DMS 273 (cell line): ENCODE measurements around the gene CTBP2.
A peak's percentile ranks its signal among the peaks of the same experiment; 100 is the strongest.
"Not testable (repeated sequence)": the region's sequence is repeated elsewhere in the genome, so short reads cannot be mapped to it uniquely, and the experiment has no call there.

Experiments used
- DNase-seq: peaks from one replicate; lab custom pipeline; 2025; ENCODE audit not compliant: unreplicated experiment; lab: John Stamatoyannopoulos, UW

Gene CTBP2

DNA sequence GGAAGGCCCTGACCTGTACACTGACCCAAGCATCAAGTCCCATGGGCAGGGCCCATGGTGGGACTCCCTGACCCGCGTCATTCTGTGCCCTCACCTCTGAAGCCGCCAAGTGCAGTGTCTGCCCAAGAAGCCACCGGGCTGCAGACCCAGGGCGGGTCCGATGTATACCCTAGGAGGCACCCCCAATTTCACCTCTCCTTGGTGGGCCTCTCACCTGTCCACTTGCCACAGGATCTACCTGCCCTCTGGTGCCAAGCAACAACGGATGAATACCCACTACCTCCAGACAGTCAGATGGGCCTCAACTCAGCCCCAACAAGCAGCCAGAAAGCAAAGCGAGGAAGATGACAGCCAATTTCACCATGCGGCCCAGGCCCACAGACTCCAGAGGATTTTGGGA lies 92.6 kb downstream of the CTBP2 start:
- DNase-seq: no peak

DNA sequence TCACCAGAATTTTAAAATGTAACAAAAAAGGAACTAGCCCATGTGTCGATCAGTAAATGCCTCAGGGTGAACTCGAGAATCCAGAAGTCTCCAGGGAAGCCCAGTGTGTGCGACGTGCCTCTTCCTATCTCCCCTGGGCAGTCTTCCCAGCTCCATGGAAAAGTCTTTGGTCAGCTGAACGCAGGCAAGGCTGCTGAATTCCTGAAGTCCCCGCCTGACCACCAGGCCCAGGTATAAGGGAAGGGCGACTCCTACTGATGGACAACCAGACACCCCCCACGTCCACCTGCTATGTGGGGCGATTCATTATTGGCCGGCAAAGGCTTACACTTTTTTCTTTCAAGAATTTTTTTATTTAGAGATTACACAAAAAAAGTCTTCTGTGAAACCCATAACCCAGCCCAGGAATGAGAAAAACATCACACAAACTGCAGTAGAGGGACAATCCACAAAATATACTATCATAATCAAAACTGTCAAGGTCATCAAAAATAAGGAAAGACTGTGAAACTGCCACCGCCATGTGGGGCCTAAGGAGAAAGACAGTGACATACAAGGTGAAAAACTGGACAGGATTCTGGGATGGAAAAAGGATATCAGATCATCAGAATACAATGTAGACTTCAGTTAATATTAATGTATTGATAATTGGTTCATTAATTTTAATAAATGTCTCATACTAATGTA lies 93.5 kb downstream of the CTBP2 start:
- no peak for DNase-seq

DNA sequence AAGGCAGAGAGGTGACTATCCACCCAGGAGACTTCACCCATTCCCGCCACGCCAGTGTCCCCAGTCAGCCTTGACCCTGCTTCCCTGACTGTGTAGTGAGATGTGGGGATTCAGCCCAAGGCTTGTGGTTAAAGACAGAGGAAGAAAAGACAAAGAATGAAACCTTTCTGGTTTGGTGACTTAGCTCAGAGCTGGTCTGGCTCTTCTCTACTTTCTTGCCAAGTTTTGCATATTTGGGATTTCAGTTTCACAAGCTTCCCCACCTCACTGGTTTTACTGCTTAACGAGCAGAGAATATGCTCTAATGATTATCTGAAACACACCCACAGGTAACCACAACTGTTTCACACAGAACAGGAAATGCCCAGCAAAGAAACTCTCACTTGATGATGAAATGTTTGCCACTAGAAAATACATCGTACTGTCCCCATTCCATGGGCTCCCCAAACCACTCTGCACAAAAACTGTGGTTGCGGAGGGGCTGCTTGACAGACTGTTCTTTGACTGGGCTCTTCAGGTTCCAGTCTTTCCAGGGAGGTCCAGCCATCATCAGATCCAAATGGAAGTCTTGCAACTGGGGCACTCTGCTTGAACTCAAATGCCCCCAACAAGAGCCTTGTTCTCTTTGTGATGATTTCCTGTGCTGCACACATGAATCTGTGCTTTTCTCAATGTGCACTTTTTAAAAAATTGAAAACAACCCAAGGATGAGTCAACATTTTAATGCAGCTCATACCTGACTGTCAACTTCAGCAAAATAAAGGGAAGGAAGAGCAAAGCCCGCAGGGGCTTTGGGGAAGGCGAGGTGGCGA lies 95.5 kb downstream of the CTBP2 start:
- no peak for DNase-seq

DNA sequence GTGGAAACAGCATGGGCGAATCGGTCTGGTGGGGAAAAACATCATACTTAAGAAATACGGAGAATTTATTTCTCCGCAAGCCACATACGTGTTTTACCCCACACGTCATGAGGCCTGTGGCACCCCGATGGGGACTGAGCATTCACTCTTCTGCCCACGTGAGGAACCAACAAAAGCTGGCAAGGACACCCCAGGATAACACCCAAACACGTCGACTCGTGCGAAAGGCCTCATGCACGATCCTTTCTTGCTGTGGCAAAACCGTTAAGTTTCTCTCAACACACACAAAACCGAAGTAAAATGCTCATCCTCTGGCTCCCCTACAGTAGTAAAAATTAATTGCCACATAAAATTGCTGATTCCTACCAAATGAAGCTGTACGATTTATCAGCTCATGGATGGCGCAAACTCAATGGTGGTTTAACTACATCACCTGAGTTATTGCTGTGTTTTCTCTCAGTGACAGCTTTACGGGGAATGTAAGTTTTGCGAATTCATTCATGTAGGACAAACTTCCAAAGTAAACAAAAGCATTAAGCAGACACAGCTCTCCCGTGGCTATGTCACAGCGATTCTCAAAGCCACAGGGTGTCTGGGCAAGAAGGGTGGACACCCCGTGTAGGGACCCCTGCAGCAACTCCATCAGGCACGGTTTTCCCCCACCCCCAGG lies 97.0 kb downstream of the CTBP2 start:
- DNase-seq: no peak

DNA sequence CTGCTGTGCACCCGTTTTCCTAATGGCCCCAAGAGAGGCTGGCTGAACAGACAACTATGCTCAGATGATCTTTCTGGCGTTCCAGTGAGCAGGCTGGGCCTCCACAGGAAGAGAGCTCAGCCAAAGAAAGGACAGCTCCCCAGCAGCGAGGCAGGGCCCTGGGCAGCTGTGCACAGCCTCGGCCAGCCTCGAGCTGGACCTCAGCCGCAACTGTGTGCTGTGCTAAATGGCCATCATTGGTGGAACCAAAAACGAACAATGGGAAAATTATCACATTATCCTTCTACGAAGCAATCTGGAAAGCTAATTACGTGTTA lies 97.5 kb downstream of the CTBP2 start:
- no peak for DNase-seq

DNA sequence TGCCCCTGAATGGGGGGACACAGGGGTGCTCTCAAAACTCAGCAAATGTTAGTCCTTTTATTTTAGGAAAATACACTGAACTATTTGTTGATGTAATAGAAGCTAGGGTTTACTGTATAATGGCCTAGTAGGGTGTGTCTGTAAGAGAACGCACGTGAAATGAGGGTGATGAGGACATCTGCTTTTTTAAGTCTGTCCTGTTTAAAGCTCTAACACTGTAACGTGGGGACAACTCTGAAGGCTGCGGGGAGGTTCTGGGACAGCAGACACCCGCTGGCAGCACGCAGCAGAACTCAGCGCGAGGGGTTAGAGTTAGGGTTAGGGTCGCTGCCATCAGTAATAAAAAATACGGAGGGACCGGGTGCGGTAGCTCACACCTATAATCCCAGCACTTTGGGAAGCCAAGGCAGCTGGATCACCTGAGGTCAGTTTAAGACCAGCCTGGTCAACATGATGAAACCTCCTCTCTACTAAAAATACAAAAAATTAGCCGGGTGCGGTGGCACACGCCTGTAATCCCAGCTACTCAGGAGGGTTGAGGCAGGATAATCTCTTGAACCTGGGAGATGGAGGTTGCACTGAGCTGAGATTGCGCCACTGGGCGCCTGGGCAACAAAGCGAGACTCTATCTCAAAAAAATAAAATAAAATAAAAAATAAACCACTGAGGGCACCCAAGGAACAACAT lies 98.0 kb downstream of the CTBP2 start:
- no peak for DNase-seq

DNA sequence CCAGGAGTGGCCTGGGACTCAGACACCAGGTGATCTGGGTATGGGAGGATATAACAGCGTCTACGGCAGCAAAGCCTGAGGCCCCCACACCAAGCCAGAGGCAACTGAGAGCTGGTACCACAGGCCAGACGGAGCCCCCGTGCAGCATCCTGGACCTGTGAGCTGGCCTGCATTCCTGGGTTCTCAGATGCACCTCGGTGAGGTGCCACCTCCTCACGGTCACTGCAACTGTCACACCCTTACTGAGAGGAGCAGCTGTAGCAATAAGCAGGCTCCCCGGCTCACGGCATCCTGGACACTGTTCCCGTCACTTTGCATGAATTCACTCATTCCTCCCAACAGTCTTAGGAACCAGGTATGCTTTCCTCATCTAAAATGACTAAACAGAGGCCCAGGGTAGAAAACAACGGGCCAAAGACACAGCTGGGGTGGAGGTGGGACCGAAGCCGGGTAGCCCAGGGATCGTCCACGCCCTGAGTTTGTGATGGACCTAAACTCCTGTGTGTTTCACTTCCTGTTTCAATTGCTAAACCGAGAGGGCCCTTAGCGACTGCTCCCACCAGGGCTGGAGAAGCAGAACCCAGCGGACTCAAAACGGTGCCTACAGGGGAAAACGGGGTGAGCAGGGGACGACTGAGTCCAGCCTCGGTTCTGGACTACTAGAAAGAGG lies 98.7 kb downstream of the CTBP2 start:
- DNase-seq: no peak

DNA sequence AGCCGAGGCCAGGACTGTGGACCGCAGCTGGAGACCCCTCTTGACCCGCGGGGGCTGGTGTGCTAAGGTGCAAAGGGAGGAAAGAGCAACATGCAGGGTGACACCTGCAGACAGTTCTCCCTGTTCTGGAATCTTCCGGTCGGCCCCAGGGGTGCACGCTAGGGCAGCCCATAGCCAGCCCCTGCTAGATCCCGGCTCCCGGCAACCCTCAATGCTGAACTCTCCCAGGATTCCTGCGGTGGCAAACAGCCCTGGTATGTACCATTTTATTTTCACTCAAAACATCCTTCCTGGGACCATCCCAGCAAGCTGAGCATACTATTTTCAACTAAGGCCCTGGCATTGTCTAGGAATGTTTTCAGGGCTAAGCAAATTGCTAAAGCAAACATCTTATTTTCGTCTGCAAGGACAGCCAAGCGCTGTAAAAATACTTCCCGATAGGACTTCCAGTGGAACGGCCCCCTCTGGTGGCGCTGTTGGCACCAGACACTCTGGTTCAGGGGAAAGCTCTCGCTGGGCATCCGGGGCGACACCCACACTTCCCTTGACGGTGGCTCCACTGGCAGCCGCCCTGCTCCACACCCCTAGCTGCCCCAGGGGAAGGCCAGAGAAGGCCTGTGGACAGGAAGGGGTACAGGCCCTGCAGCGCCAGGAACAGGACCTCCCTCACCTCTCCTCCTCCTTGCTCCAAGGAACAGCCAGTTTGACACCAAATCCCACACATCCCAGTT lies 99.4 kb downstream of the CTBP2 start:
- DNase-seq: peak; percentile 59

DNA sequence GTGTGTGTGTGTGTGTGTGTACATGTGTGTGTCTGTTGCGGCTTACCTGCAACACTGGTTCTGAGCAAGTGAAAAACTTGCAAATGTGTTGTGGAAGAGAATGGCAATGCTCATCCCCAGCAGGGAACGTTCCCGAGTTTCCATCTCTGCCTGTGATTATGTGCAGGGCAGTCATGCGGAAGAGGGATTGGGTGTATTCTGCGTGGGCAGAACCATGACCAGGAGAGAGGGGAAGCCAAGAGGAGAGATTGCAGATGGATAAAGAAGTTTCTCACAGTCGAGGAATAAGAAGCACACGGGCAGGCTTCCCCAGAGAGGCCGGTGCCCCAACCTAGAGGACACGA lies 99.9 kb downstream of the CTBP2 start:
- no peak for DNase-seq

DNA sequence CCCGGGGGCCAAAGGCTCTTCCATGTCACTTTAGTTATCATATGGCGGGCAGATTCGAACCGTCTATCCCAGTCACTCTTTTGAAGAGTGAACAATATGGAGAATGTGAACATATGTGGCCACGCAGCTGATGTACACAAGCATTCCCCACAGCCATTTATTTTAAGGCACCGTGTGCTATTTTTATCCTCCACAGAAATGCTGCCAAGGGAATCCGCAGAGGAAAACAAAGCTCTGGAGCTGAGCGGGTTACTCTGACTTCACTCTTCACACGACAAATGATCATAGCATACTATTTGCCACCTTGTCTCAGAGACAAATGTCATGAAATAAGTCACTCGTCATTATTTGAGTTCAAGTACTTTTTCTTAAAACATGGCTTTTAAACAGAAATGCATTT lies 100.3 kb downstream of the CTBP2 start:
- DNase-seq: no peak

DNA sequence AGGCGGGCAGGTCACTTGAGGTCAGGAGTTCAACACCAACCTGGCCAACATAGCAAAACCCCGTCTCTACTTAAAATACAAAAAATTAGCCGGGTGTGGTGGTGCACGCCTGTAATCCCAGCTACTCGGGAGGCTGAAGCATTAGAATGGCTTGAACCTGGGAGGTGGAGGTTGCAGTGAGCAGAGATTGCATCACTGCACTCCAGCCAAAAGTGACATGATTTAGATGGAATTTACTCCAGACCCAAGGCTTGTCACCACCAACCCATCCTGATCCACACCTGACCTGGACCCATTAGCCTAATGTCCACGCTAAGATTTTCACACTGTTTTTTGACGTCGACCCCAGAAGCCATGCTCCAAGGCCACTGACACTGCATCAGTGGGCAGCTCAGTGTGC lies 101.0 kb downstream of the CTBP2 start:
- DNase-seq: not testable (repeated sequence)

DNA sequence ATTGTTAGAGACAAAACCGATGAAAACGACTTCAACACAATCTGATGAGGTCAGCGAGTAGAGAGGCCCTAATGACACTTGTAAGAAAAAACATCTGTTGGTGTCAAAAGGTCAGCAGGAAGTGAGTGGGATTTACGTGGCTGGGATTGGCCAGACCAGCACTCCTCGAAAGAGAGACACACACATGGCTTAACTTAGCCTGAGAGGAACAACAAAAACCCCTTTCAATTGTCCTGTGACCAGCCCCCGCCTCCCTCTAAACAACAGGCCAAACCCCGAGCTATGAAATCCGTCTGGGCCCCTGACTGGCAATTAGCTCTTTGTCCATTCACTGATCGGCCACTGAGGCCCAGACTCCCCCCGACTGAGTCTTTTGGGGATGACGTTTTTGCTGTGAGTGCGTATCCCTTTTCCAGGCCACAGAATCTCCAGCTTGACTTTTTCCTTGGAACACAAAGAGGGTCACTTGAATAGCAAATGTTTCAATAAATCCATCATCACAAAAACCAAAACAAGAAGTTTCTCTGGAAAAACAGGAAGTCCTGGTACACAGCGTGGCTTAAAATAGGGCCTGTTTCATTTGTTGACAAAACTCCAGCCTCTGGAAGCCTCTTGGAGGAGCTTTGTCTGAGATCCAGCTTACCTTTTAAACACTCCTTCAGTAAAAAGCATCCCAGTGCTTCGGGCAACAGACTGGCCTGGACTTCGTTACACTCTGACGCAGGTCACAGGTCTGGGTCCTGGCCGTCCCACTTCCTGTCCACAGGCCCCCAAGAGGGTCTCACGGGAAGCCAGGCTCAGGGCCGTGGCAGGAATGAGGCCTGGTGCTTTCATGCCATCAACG lies 103.0 kb downstream of the CTBP2 start:
- peak; percentile 4 for DNase-seq

DNA sequence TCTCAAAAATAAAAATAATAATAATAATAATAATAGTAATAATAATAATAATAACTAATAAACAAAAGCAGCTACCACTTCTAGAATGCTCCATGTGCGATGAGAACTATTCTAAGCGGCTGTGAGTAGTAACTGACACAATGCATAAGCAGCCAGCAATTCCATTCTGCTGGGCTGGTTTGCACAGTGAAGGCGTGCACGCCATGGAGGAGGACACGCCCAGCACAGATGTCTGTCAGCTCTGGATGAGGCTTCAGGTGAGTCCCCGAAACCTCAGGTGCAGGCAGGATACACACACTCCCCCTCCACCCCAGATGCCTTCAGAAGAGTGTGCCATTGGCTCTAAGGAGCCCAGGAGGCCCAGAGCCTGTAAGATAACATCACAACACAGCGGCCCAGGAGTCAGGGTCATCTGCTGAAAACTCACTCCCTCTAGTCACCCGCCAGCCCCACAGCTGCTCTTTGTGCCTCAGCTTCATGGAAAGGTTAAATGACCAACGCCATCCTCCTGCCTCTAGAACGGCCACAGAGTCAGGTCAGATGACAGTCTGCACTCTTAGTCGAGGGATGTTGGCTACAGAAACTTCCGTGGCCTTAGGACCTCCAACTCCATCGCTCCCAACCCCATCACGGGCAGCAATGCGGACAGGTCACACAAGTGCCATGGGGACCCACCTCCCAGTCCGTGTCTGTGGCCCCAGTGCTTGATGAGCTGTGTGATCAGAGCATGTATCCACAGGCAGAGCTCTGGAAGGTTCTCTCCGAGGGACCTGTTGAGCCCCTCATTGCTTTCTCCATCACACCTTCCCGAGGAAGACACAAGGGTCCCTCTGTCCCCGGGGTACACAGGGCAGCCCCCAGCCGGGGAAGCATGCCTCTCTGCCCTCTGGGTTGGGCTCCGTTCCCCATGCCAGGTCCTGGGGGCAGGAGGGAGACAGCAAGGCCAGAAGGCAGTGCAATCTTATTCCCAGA lies 103.9 kb downstream of the CTBP2 start:
- no peak for DNase-seq

DNA sequence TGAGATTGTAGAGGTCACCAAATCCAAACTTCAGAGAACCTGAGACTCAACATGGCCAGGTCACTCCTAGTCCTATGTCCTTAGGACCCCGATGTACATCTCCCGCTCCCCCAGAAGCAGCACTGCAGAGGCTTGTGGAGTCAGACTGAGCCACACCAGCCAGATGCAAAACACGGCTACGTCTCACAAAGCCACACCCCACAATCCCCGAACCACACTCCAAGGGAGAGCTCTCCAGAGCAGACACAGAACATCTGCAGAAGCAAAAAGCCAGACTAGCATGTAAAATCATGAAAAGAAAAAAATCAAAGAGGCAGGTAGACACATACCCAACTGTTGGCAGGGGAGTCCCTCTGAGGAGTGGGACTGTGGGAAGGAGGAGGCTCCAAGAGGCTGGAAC lies 104.9 kb downstream of the CTBP2 start:
- DNase-seq: no peak

DNA sequence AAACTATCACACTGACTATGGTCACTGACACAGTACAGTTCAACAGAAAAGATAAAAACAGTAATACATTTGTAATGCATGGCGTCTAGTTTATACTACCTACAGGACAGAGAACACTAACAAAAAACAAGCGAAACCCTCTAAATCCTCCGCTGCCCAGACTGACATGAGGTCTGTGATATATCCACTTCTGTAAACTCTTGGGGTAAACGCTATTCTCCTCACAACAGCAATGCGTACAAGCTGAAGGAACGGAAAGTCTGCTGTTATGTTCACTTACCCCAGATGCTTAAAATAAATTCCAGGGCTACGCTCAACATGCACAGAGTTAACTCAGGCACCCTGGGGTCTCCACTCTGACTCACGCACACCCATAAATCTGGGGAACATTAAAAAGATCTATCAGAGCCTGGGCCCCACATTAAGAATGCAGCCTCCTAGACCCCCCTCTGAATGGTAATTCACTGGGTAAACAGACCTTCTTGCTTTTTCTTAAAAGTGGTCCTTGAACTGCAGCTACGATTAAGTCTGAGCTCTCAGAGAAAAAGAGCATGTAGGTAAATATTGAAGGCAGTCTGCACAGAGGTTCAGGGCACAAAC lies 105.6 kb downstream of the CTBP2 start:
- DNase-seq: no peak

DNA sequence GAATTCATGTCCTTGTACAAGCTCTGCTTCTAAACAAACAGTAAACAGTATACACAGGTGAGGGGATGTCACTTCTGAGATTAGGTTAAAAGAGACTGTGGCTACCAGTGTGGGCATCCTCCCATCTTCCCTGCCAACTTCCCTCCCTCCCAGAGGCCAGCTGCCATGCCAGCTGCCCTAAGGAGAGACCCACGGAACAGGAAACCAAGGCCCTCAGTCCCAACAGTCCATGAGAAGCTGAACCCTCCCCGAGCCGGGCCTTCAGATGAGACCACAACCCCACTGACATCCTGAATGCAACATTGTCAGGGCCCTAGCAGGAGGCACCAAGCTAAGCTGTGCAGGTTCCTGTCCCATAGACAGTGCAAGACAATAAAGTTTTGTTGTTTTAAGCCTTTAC lies 106.1 kb downstream of the CTBP2 start:
- peak; percentile 8 for DNase-seq

DNA sequence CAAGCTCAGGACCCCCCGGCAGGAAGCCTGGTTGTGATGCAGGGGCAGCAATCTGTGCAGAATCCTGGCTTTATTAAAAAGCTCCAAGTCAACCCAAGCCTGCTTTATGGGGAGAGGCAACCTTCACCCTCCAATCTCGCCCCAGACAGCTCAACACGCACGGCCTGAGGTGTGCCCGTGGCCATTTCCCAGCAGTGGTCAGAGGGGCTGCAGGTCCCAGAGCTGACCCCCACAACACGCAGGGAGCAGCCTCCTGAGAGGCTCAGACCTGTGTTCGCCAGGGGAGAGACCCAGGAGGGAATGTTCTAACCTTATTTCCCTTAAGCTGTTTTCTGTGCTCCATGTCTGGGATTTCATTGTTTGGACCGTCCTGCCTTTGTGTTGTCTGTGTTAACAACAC lies 108.2 kb downstream of the CTBP2 start:
- DNase-seq: no peak

DNA sequence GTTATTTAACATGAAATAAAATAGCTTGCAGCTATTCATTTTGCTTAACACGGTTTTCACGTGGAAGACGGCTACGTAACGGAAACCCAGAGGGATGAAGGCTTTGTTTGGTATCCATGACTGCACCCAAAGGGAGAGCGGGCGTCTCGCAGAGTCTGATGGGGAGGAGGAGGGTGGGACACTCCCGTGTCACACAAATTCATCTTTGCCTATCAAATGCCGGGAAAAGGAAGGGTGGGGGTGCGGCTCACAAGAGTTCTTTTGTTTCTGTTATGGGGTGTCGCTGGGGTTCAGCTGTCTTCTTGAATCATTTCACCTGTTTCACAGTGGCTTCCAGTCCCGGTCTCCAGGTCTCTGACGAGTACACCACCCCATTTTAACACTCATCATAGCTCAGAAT lies 110.0 kb downstream of the CTBP2 start:
- DNase-seq: no peak
